H1 (cell line): Measurements from ENCODE around the gene C2CD2L. TPM values are rescaled to one million over a fixed set of nuclear protein-coding genes. Genes with fewer than 3 reads are reported as not detected.

Experiments used
- CTCF ChIA-PET: fragments of 300-600 bp; sonication (Branson Sonifier 250); formaldehyde crosslinking; loops from one replicate; lab custom pipeline; 2021; ENCODE audit not compliant: partially characterized antibody; lab: Charles Lee
- POLR2A ChIA-PET: fragments of 300-600 bp; sonication (Branson Sonifier 250); formaldehyde crosslinking; loops from one replicate; lab custom pipeline; 2021; ENCODE audit warnings: inconsistent platforms; ENCODE audit not compliant: partially characterized antibody; lab: Charles Lee
- DNase-seq, 2 experiments: peaks; one replicate each; pipeline versions ENCODE4 v3.0.0 to v3.0.0-alpha.2; 2010 to 2022; ENCODE audit warnings: low spot score in 2 of 2, low read depth in 1 of 2, mixed read lengths in 1 of 2
- FAIRE-seq: peaks from 2 replicates; lab custom pipeline; 2011; peaks lifted over from hg19 to GRCh38; lab: Jason Lieb, UNC
- H2AFZ ChIP-seq: 2 replicates; pipeline ENCODE4 v1.8.1; 2012; ENCODE audit warnings: low read length, inconsistent platforms
- H2AK5ac ChIP-seq: 2 replicates; pipeline ENCODE4 v1.6.1; 2013; ENCODE audit warnings: low read depth, low read length
- H2BK120ac ChIP-seq: replicated peaks from 2 replicates; pipeline ENCODE3; 2013; ENCODE audit warnings: low read depth, low read length, inconsistent platforms
- H2BK12ac ChIP-seq: 2 replicates; pipeline ENCODE4 v1.6.1; 2013; ENCODE audit warnings: low read depth, low read length
- H2BK15ac ChIP-seq: 2 replicates; pipeline ENCODE4 v1.6.1; 2013; ENCODE audit warnings: low read length
- H2BK20ac ChIP-seq: 2 replicates; pipeline ENCODE4 v1.6.1; 2013; ENCODE audit warnings: low read length
- H2BK5ac ChIP-seq: 2 replicates; pipeline ENCODE4 v1.6.1; 2013; ENCODE audit warnings: low read depth, low read length
- H3K14ac ChIP-seq: 2 replicates; pipeline ENCODE4 v1.6.1; 2013; ENCODE audit warnings: inconsistent platforms; ENCODE audit not compliant: insufficient read length
- H3K18ac ChIP-seq: 2 replicates; pipeline ENCODE4 v1.6.1; 2013; ENCODE audit warnings: low read length; ENCODE audit errors: extremely low read depth
- H3K23ac ChIP-seq: 2 replicates; pipeline ENCODE4 v1.6.1; 2013; ENCODE audit warnings: inconsistent platforms; ENCODE audit not compliant: insufficient read length
- H3K23me2 ChIP-seq: 2 replicates; pipeline ENCODE4 v1.6.1; 2013; ENCODE audit warnings: low read depth, low read length
- H3K27ac ChIP-seq: 2 replicates; pipeline ENCODE4 v1.6.1; 2011; ENCODE audit warnings: low read depth, low read length, inconsistent platforms
- H3K27me3 ChIP-seq, 4 experiments: replicated peaks in 1 of 4; 1 replicate in 1 of 4; 2 replicates in 3 of 4; pipeline versions ENCODE4 v1.6.1 to v1.8.1; 2011 to 2013; ENCODE audit warnings: low read length in 3 of 4, mild to moderate bottlenecking in 3 of 4, inconsistent platforms in 2 of 4, mixed read lengths in 2 of 4, moderate library complexity in 1 of 4; ENCODE audit not compliant: control insufficient read depth in 3 of 4, insufficient read depth in 3 of 4; ENCODE audit errors: extremely low read depth in 1 of 4
- H3K36me3 ChIP-seq, 4 experiments: 2 replicates each; pipeline versions ENCODE4 v1.6.1 to v1.8.1; 2011 to 2013; ENCODE audit warnings: mild to moderate bottlenecking in 4 of 4, low read length in 3 of 4, moderate library complexity in 2 of 4, control low read depth in 1 of 4, inconsistent platforms in 1 of 4; ENCODE audit not compliant: insufficient read depth in 4 of 4, control insufficient read depth in 2 of 4
- H3K4ac ChIP-seq: replicated peaks from 2 replicates; pipeline ENCODE3; 2013; ENCODE audit warnings: low read length, low read depth, mixed read lengths, inconsistent platforms; ENCODE audit not compliant: insufficient read length
- H3K4me1 ChIP-seq, 4 experiments: replicated peaks in 1 of 4; 1 replicate in 1 of 4; 2 replicates in 3 of 4; pipeline versions ENCODE4 v1.6.1 to v1.8.1; 2011 to 2013; ENCODE audit warnings: low read length in 3 of 4, inconsistent platforms in 2 of 4, mixed read lengths in 1 of 4; ENCODE audit not compliant: insufficient read depth in 4 of 4, control insufficient read depth in 3 of 4
- H3K4me2 ChIP-seq, 2 experiments: 2 replicates each; pipeline versions ENCODE4 v1.6.1 to v1.8.1; 2011 to 2013; ENCODE audit warnings: low read depth in 2 of 2, low read length in 2 of 2, control low read depth in 1 of 2, inconsistent platforms in 1 of 2, mild to moderate bottlenecking in 1 of 2; ENCODE audit not compliant: insufficient read depth in 1 of 2
- H3K4me3 ChIP-seq, 4 experiments: fragments of 200-600, 300-600 bp in 1 of 4; sonication (generic), shearing (Covaris generic), sonication (Bioruptor Twin) in 1 of 4; 2 replicates each; pipeline versions ENCODE4 v1.5.1 to v1.8.1; 2011 to 2016; ENCODE audit warnings: low read length in 4 of 4, low read depth in 3 of 4, control low read depth in 2 of 4, inconsistent platforms in 2 of 4, mild to moderate bottlenecking in 2 of 4, mixed read lengths in 1 of 4, moderate library complexity in 1 of 4; ENCODE audit not compliant: insufficient read depth in 2 of 4; ENCODE audit errors: extremely low read depth in 1 of 4
- H3K56ac ChIP-seq: replicated peaks from 2 replicates; pipeline ENCODE3; 2013; ENCODE audit warnings: low read depth, mild to moderate bottlenecking, mixed read lengths, low read length, inconsistent platforms; ENCODE audit not compliant: insufficient read length
- H3K79me1 ChIP-seq: 2 replicates; pipeline ENCODE4 v1.6.1; 2013; ENCODE audit warnings: low read depth, low read length, control low read depth
- H3K79me2 ChIP-seq, 2 experiments: 2 replicates each; pipeline versions ENCODE4 v1.6.1 to v1.8.1; 2012 to 2013; ENCODE audit warnings: low read length in 2 of 2, mild to moderate bottlenecking in 2 of 2, inconsistent platforms in 1 of 2; ENCODE audit not compliant: insufficient read depth in 2 of 2, control insufficient read depth in 1 of 2
- H3K9ac ChIP-seq, 4 experiments: replicated peaks in 1 of 4; 1 replicate in 1 of 4; 2 replicates in 3 of 4; pipeline versions ENCODE4 v1.6.1 to v1.8.1; 2011 to 2013; ENCODE audit warnings: low read depth in 3 of 4, low read length in 3 of 4, control low read depth in 2 of 4, mild to moderate bottlenecking in 2 of 4, moderate library complexity in 2 of 4, inconsistent platforms in 1 of 4; ENCODE audit errors: extremely low read depth in 1 of 4
- H3K9me3 ChIP-seq, 2 experiments: 2 replicates each; pipeline versions ENCODE4 v1.6.1 to v1.8.1; 2012 to 2013; ENCODE audit warnings: mild to moderate bottlenecking in 2 of 2, moderate library complexity in 2 of 2, control low read depth in 1 of 2, inconsistent platforms in 1 of 2, low read depth in 1 of 2, low read length in 1 of 2, mixed read lengths in 1 of 2; ENCODE audit not compliant: insufficient read depth in 2 of 2
- H4K20me1 ChIP-seq, 2 experiments: replicated peaks in 1 of 2; 2 replicates each; pipeline versions ENCODE3 to v1.8.1; 2011 to 2013; ENCODE audit warnings: inconsistent platforms in 2 of 2, low read length in 2 of 2, mild to moderate bottlenecking in 1 of 2; ENCODE audit not compliant: insufficient read depth in 2 of 2, control insufficient read depth in 1 of 2
- H4K5ac ChIP-seq: 2 replicates; pipeline ENCODE4 v1.6.1; 2013; ENCODE audit warnings: low read length, low read depth, mixed read lengths, inconsistent platforms; ENCODE audit not compliant: insufficient read length
- H4K8ac ChIP-seq: 2 replicates; pipeline ENCODE4 v1.8.0; 2013; ENCODE audit warnings: mild to moderate bottlenecking, moderate library complexity, low read length, inconsistent platforms; ENCODE audit not compliant: insufficient read depth; ENCODE audit errors: extremely low read depth
- H4K91ac ChIP-seq: replicated peaks from 2 replicates; pipeline ENCODE3; 2013; ENCODE audit warnings: low read length, mixed read lengths, inconsistent platforms; ENCODE audit not compliant: insufficient read length
- EZH2 ChIP-seq: fragments of 200-600 bp; sonication (generic); IDR thresholded peaks from 2 replicates; pipeline ENCODE4 v1.7.1; 2012; ENCODE audit warnings: low read depth, mild to moderate bottlenecking, moderate library complexity, low read length, inconsistent platforms; ENCODE audit not compliant: severe bottlenecking
- USF2 ChIP-seq: IDR thresholded peaks from 2 replicates; pipeline ENCODE4 v1.6.1; 2011; ENCODE audit warnings: low read length, improper control_type of control experiment
- WGBS, 2 experiments: shearing (Covaris generic) in 1 of 2; methylation state at CpG; one replicate each; pipeline versions ENCODE4 v1.1.6 to v1.1.7; 2013 to 2015; ENCODE audit warnings: low lambda C conversion rate in 2 of 2, mixed read lengths in 2 of 2, inconsistent platforms in 1 of 2, low coverage in 1 of 2, missing lambda C conversion rate in 1 of 2; ENCODE audit not compliant: insufficient replicate concordance in 2 of 2, insufficient coverage in 1 of 2, insufficient read length in 1 of 2; ENCODE audit errors: extremely low coverage in 1 of 2, missing lambda C conversion rate in 1 of 2; 5-methylcytosine and 5-hydroxymethylcytosine counted together
- polyA plus RNA-seq, 7 experiments: library from polyadenylated mRNA; depleted of rRNA in 3 of 7; stranded (reverse) in 5 of 7; unstranded in 2 of 7; fragments of >200 nt in 5 of 7; fragments of 200-250 nt in 2 of 7; gene quantifications; 1 replicate in 5 of 7; 2 replicates in 1 of 7; 4 replicates in 1 of 7; pipeline versions ENCODE4 v1.2.1 to v1.2.3, GENCODE V29; 2011 to 2013; ENCODE audit warnings: missing spikeins in 2 of 7, mixed read lengths in 2 of 7
- total RNA-seq: library from RNA; stranded (reverse); fragmentation: NEBNext Ultra II Directional; extraction: Animal tissue kit (Norgen Biotek cat#: 25700); gene quantifications from 2 replicates; pipeline ENCODE4 v1.2.1, GENCODE V29; 2021

C2CD2L gene
- total and polyA plus RNA-seq, 2 of the 8 experiments (the other 6 are each of a cell fraction or from before 2014, with no cell fraction given), result 2.5 to 4.0 TPM

- Histone ChIP-seq H3K23me2 (peaks cover 12% of the 10 kb centered on the region; the same call in 1 of the 2 replicates), H2BK20ac (no peak overlapping the region), H3K27ac (no peak overlapping the region), H3K4me2 (peak overlapping the region; percentile 90 to 96), H4K5ac (no peak overlapping the region), H3K23ac (no peak overlapping the region), H3K27me3 (peaks cover 16 to 42% (median 33%) of the 10 kb centered on the region in 4 experiments), H4K91ac (no peak overlapping the region), H4K8ac (no peak overlapping the region), H3K4me1 (peaks cover 5 to 16% (median 11%) of the 10 kb centered on the region in 4 experiments), H3K9me3 (no peaks in the 10 kb centered on the region), H2BK12ac (no peak overlapping the region; the same call in 1 of the 2 replicates), H3K4me3 (peak overlapping the region; percentile 35 to 83 (median 66)), H3K79me2 (no peaks in the 10 kb centered on the region), H2BK120ac (no peak overlapping the region), H2AFZ (peak overlapping the region; percentile 28), H3K18ac (no peak overlapping the region; the same call in 1 of the 2 replicates), H2BK15ac (no peak overlapping the region), H3K14ac (no peak overlapping the region), H3K9ac (no peak overlapping the region), H3K4ac (no peak overlapping the region), H3K79me1 (no peaks in the 10 kb centered on the region), H3K56ac (no peak overlapping the region), H2BK5ac (no peak overlapping the region), H4K20me1 (no peaks in the 10 kb centered on the region), H2AK5ac (no peak overlapping the region), H3K36me3 (no peaks in the 10 kb centered on the region)
- FAIRE-seq (no peak), DNase-seq (peak in 1 of 2 experiments; percentile 68)
- WGBS, 2 experiments, result 1% methylated on average over 16 of the region's 16 CpGs; no CpG with 5 or more reads in 1 of the 2 experiments
- ChIA-PET CTCF (interaction anchor here (0.7 to 23.6 kb wide), 8 partner anchors 12 to 136 kb away, joined by 3 to 389 read pairs (median 7); partner anchors contain the start of genes CBL, NHERF4 and NLRX1), POLR2A (interaction anchor here (0.6 to 7.7 kb wide), 9 partner anchors 8 to 177 kb away, joined by 3 to 58 read pairs (median 4); partner anchors contain the start of genes DPAGT1, HINFP, HMBS and NLRX1)
- peak; percentile 51 for TF ChIP-seq EZH2
- no peak for TF ChIP-seq USF2
Measured at GRCh38 chr11:119148720-119149017, 41.5 kb downstream of the C2CD2L start.
